ENCODE results near the gene CCDC181.

The CCDC181 gene

GRCh38 chr1:169395955-169396354 lies 31.3 kb downstream of the CCDC181 start:
- Histone ChIP-seq H3K27ac (ENCODE audit: low read length) (no peak overlapping the region), H3K9ac (ENCODE audit: low read length) (no peak overlapping the region), H3K27me3 (ENCODE audit: low read depth, low read length) (no peaks in the 10 kb centered on the region), H3K4me2 (ENCODE audit: low read length) (no peak overlapping the region), H3K4me1 (ENCODE audit: low read length) (no peaks in the 10 kb centered on the region), H4K20me1 (ENCODE audit: insufficient read depth, low read length) (no peaks in the 10 kb centered on the region), H3K36me3 (replicated peaks; ENCODE audit: low read depth, low read length) (peaks cover 5% of the 10 kb centered on the region), H3K4me3 (ENCODE audit: low read length) (no peak overlapping the region), H3K9me3 (ENCODE audit: insufficient read depth, low read length) (no peaks in the 10 kb centered on the region), H2AFZ (ENCODE audit: low read depth, low read length) (no peak overlapping the region), H3K79me2 (ENCODE audit: low read length) (no peaks in the 10 kb centered on the region)
- no peak for TF ChIP-seq CTCF (IDR thresholded peaks at IDR 0.05; ENCODE audit: low read depth, low read length)
- no peak for TF ChIP-seq EZH2phosphoT487 (IDR thresholded peaks at IDR 0.05; ENCODE audit: low read depth)

- Histone ChIP-seq H3K4me1 (ENCODE audit: low read length) (peaks cover 9% of the 10 kb centered on the region), H3K4me3 (ENCODE audit: low read length) (no peak overlapping the region), H3K9ac (ENCODE audit: low read length) (no peak overlapping the region), H3K36me3 (replicated peaks; ENCODE audit: low read depth, low read length) (peaks cover 16% of the 10 kb centered on the region), H4K20me1 (ENCODE audit: insufficient read depth, low read length) (no peaks in the 10 kb centered on the region), H3K27ac (ENCODE audit: low read length) (no peak overlapping the region), H2AFZ (ENCODE audit: low read depth, low read length) (no peak overlapping the region), H3K9me3 (ENCODE audit: insufficient read depth, low read length) (no peaks in the 10 kb centered on the region), H3K27me3 (ENCODE audit: low read depth, low read length) (no peaks in the 10 kb centered on the region), H3K4me2 (ENCODE audit: low read length) (no peak overlapping the region), H3K79me2 (ENCODE audit: low read length) (no peaks in the 10 kb centered on the region)
- TF ChIP-seq CTCF (IDR thresholded peaks at IDR 0.05; ENCODE audit: low read depth, low read length) = no peak
- no peak for TF ChIP-seq EZH2phosphoT487 (IDR thresholded peaks at IDR 0.05; ENCODE audit: low read depth)
Measured at GRCh38 chr1:169392406-169392805, 34.9 kb downstream of the CCDC181 start.

GRCh38 chr1:169390303-169390702 lies 37.0 kb downstream of the CCDC181 start:
- H3K27ac ChIP-seq (ENCODE audit: low read length) = no peak overlapping the region
- no peak overlapping the region for H3K4me3 ChIP-seq (ENCODE audit: low read length)
- no peaks in the 10 kb centered on the region for H3K79me2 ChIP-seq (ENCODE audit: low read length)
- peaks cover 22% of the 10 kb centered on the region for H3K36me3 ChIP-seq (replicated peaks; ENCODE audit: low read depth, low read length)
- H4K20me1 ChIP-seq (ENCODE audit: insufficient read depth, low read length) = no peaks in the 10 kb centered on the region
- H3K4me1 ChIP-seq (ENCODE audit: low read length) = peaks cover 9% of the 10 kb centered on the region
- H2AFZ ChIP-seq (ENCODE audit: low read depth, low read length) = no peak overlapping the region
- no peaks in the 10 kb centered on the region for H3K9me3 ChIP-seq (ENCODE audit: insufficient read depth, low read length)
- H3K4me2 ChIP-seq (ENCODE audit: low read length) = no peak overlapping the region
- TF ChIP-seq CTCF (IDR thresholded peaks at IDR 0.05; ENCODE audit: low read depth, low read length) (no peak), EZH2phosphoT487 (IDR thresholded peaks at IDR 0.05; ENCODE audit: low read depth) (no peak)
- H3K27me3 ChIP-seq (ENCODE audit: low read depth, low read length) = no peaks in the 10 kb centered on the region
- no peak overlapping the region for H3K9ac ChIP-seq (ENCODE audit: low read length)

GRCh38 chr1:169387399-169387798 lies 39.9 kb downstream of the CCDC181 start:
- no peaks in the 10 kb centered on the region for H4K20me1 ChIP-seq (ENCODE audit: insufficient read depth, low read length)
- no peak overlapping the region for H3K4me2 ChIP-seq (ENCODE audit: low read length)
- H3K36me3 ChIP-seq (replicated peaks; ENCODE audit: low read depth, low read length) = peaks cover 28% of the 10 kb centered on the region
- H3K79me2 ChIP-seq (ENCODE audit: low read length) = no peaks in the 10 kb centered on the region
- no peaks in the 10 kb centered on the region for H3K9me3 ChIP-seq (ENCODE audit: insufficient read depth, low read length)
- no peak overlapping the region for H3K27ac ChIP-seq (ENCODE audit: low read length)
- no peak overlapping the region for H3K9ac ChIP-seq (ENCODE audit: low read length)
- TF ChIP-seq EZH2phosphoT487 (IDR thresholded peaks at IDR 0.05; ENCODE audit: low read depth) = no peak
- TF ChIP-seq CTCF (IDR thresholded peaks at IDR 0.05; ENCODE audit: low read depth, low read length) = no peak
- H3K27me3 ChIP-seq (ENCODE audit: low read depth, low read length) = no peaks in the 10 kb centered on the region
- peaks cover 9% of the 10 kb centered on the region for H3K4me1 ChIP-seq (ENCODE audit: low read length)
- no peak overlapping the region for H3K4me3 ChIP-seq (ENCODE audit: low read length)
- H2AFZ ChIP-seq (ENCODE audit: low read depth, low read length) = no peak overlapping the region

Measured in OCI-LY3 (cell line).